Measurements from ENCODE around the gene FYB1. TPM values are rescaled to one million over a fixed set of nuclear protein-coding genes. Genes with fewer than 3 reads are reported as not detected.

FYB1 gene, protein sequence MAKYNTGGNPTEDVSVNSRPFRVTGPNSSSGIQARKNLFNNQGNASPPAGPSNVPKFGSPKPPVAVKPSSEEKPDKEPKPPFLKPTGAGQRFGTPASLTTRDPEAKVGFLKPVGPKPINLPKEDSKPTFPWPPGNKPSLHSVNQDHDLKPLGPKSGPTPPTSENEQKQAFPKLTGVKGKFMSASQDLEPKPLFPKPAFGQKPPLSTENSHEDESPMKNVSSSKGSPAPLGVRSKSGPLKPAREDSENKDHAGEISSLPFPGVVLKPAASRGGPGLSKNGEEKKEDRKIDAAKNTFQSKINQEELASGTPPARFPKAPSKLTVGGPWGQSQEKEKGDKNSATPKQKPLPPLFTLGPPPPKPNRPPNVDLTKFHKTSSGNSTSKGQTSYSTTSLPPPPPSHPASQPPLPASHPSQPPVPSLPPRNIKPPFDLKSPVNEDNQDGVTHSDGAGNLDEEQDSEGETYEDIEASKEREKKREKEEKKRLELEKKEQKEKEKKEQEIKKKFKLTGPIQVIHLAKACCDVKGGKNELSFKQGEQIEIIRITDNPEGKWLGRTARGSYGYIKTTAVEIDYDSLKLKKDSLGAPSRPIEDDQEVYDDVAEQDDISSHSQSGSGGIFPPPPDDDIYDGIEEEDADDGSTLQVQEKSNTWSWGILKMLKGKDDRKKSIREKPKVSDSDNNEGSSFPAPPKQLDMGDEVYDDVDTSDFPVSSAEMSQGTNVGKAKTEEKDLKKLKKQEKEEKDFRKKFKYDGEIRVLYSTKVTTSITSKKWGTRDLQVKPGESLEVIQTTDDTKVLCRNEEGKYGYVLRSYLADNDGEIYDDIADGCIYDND
- not detected in 2 replicates for total RNA-seq

DNA sequence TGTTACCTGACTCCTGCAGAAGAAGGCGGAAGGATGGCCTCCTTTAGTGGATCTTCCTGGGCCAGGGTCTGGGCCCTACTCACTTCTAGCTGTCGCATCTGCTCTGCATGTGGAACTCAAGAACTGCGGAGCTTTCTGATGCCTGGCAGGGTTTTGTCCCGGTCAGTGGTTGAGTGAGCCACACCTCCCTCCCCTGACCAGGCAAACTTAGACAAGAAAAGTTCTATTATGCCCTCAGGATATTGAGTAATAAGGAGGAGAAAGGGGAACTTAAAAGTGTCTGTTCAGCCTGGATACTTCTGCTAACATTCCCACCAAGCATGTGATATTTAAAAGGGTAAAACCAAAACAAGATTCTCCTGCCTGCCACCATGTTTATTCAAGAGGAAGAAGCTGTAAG is at the start of gene FYB1:
FYB1 (minus strand) TSS at position 127 of the 400 bp plus-strand sequence. CDS start 16,603 bp downstream, outside the sequence.
- Histone ChIP-seq H3K36me3 (ENCODE audit: control insufficient read depth, insufficient read depth, low read length) (no peaks in the 10 kb centered on the region), H3K4me3 (ENCODE audit: low read depth, low read length) (no peak within 1 kb of the TSS), H3K27me3 (ENCODE audit: control insufficient read depth, insufficient read depth, low read length) (no peaks in the 10 kb centered on the region)
- DNase-seq (ENCODE audit: low read depth): no peak
- TF ChIP-seq, protein P1, sequence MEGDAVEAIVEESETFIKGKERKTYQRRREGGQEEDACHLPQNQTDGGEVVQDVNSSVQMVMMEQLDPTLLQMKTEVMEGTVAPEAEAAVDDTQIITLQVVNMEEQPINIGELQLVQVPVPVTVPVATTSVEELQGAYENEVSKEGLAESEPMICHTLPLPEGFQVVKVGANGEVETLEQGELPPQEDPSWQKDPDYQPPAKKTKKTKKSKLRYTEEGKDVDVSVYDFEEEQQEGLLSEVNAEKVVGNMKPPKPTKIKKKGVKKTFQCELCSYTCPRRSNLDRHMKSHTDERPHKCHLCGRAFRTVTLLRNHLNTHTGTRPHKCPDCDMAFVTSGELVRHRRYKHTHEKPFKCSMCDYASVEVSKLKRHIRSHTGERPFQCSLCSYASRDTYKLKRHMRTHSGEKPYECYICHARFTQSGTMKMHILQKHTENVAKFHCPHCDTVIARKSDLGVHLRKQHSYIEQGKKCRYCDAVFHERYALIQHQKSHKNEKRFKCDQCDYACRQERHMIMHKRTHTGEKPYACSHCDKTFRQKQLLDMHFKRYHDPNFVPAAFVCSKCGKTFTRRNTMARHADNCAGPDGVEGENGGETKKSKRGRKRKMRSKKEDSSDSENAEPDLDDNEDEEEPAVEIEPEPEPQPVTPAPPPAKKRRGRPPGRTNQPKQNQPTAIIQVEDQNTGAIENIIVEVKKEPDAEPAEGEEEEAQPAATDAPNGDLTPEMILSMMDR (IDR thresholded peaks at IDR 0.05; ENCODE audit: insufficient read depth, low read length, poor library complexity, severe bottlenecking): no peak

DNA sequence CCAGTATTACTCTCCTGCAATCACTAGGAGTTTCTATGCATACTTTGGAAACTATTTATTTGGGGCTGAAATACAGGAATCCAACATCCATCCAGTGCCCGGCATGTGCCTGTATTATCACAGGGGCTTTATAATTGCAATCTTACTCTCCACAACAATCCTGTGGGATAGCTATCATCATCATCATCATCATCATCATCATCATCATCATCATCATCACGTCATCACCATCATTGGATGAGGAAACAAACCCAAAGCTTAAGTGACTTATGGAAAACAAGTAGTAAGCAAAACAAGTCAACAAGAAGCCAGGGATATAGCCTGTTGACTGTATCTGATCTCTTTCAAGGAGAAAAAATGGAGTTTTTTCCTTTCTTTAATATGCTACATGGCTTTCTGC is 47.8 kb upstream of the FYB1 start:
- DNase-seq (ENCODE audit: low read depth): no peak
- no peaks in the 10 kb centered on the region for H3K27me3 ChIP-seq (ENCODE audit: control insufficient read depth, insufficient read depth, low read length)
- H3K4me3 ChIP-seq (ENCODE audit: low read depth, low read length): no peak overlapping the region
- no peaks in the 10 kb centered on the region for H3K36me3 ChIP-seq (ENCODE audit: control insufficient read depth, insufficient read depth, low read length)
- TF ChIP-seq, protein P1 (IDR thresholded peaks at IDR 0.05; ENCODE audit: insufficient read depth, low read length, poor library complexity, severe bottlenecking): no peak

DNA sequence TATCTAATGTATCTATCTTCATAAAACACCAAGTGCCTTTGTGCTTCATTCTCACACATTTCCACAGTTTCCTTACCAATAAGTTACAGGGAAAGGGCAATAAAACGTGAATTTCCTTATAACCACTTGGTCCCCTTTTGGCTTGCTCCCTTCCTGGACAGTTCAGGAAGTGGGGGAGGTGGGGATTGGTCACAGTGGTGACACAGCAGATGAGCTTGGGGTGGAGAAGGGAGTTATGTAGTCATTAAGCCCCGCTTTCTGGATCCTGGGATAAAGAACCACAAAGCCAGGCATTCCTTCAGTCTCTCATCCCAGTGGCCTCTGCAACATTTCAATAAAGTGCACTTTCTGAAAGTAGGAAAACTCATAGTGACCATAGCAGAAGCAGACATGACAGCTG is 47.1 kb upstream of the FYB1 start:
- Histone ChIP-seq H3K36me3 (ENCODE audit: control insufficient read depth, insufficient read depth, low read length) (no peaks in the 10 kb centered on the region), H3K4me3 (ENCODE audit: low read depth, low read length) (no peak overlapping the region), H3K27me3 (ENCODE audit: control insufficient read depth, insufficient read depth, low read length) (no peaks in the 10 kb centered on the region)
- TF ChIP-seq, protein P1 (IDR thresholded peaks at IDR 0.05; ENCODE audit: insufficient read depth, low read length, poor library complexity, severe bottlenecking): no peak
- no peak for DNase-seq (ENCODE audit: low read depth)

DNA sequence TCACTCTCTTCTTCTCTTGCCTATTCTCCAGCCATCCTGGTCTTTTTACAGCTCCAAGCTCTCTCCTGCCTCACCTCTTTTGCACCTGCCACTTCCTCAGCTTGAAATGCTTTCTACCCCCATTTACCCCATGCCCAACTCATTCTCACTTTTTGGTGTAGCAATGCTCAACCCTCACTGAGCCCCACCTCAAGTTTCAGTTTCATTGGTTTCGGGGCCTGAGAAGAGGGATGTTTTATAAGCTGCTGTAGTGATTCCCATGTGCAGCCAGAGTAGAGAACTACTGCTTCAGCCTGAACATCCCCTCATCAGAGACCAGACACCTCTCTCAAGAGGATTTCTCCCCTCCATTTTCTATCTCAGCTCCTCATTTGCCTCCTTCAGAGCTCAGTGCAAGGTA is 45.2 kb upstream of the FYB1 start:
- no peak overlapping the region for H3K4me3 ChIP-seq (ENCODE audit: low read depth, low read length)
- DNase-seq (ENCODE audit: low read depth): no peak
- no peaks in the 10 kb centered on the region for H3K36me3 ChIP-seq (ENCODE audit: control insufficient read depth, insufficient read depth, low read length)

DNA sequence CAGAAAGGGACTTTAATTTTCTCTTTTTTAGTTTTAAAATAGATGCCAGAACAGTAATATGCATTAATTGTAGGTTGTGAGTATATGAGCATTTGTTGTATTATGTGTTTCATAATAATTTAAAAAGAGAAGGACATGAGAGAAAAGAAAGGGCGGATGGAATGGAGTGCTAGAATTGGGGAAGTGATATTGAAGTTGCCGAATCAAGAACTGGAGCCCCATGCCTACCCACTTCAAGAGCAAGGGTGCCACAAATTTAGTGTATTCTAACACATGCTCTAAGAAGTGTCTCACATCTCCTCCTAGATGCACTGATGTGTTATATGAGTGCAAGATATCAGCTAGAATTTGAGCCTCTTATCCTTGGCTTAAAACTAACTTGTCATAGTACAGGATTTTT is 43.6 kb upstream of the FYB1 start:
- H3K27me3 ChIP-seq (ENCODE audit: control insufficient read depth, insufficient read depth, low read length): no peaks in the 10 kb centered on the region
- H3K36me3 ChIP-seq (ENCODE audit: control insufficient read depth, insufficient read depth, low read length): no peaks in the 10 kb centered on the region
- no peak overlapping the region for H3K4me3 ChIP-seq (ENCODE audit: low read depth, low read length)
- no peak for DNase-seq (ENCODE audit: low read depth)
- TF ChIP-seq, protein P1 (IDR thresholded peaks at IDR 0.05; ENCODE audit: insufficient read depth, low read length, poor library complexity, severe bottlenecking): no peak

More for the DNA sequence above, 45.2 kb upstream of the FYB1 start:
- TF ChIP-seq, protein P1 (IDR thresholded peaks at IDR 0.05; ENCODE audit: insufficient read depth, low read length, poor library complexity, severe bottlenecking): no peak
- no peaks in the 10 kb centered on the region for H3K27me3 ChIP-seq (ENCODE audit: control insufficient read depth, insufficient read depth, low read length)

Measured in kidney epithelial cell (primary cell).